ENCODE measurements around the gene ANKRD65.

DNA sequence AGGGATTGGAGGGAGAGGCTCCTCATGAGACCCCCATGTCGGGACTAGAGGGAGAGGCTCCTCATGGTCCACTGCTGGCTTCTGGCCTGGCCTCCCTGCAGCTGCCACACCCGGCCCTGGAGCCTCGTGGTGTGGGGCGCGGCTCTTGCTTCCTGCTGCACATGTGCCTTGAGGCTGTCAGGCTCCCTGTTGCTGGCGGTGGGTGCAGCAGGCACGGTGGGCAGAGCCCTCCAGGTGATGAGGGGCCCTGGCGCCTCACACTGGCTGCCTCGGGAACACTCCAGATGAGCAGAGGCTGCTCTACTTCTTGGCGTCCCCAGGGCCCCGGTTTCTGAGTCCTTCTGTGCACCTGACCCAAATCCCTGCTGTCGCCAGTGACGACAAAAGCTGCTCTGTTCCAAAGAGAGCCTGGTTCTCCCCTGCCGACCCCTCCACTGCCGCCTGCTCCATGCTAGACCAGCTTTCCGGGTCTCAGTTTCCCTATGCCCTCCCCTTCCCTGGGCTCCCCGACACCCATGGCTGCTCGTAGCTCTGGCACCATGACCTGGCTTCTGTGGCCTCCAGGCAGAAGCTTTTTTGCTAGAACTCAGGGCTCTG lies 40.7 kb upstream of the ANKRD65 start:
- TF ChIP-seq, protein P1, sequence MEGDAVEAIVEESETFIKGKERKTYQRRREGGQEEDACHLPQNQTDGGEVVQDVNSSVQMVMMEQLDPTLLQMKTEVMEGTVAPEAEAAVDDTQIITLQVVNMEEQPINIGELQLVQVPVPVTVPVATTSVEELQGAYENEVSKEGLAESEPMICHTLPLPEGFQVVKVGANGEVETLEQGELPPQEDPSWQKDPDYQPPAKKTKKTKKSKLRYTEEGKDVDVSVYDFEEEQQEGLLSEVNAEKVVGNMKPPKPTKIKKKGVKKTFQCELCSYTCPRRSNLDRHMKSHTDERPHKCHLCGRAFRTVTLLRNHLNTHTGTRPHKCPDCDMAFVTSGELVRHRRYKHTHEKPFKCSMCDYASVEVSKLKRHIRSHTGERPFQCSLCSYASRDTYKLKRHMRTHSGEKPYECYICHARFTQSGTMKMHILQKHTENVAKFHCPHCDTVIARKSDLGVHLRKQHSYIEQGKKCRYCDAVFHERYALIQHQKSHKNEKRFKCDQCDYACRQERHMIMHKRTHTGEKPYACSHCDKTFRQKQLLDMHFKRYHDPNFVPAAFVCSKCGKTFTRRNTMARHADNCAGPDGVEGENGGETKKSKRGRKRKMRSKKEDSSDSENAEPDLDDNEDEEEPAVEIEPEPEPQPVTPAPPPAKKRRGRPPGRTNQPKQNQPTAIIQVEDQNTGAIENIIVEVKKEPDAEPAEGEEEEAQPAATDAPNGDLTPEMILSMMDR (IDR thresholded peaks at IDR 0.05) = no peak
- TF ChIP-seq EZH2 (IDR thresholded peaks at IDR 0.05) = no peak

All from neural progenitor cell (in vitro differentiated cells).